Stimulated activated CD8-positive, alpha-beta memory T cell treated with anti-CD3 and anti-CD28 coated beads, Interleukin-12 subunit alpha, Interleukin-12 subunit beta, amount 100 ng/mL, for 24 hours (primary cell): Measurements from ENCODE around the gene KIAA0040.
A peak's percentile ranks its signal among the peaks of the same experiment; 100 is the strongest.

ENCODE experiments used
- DNase-seq: peaks from one replicate; pipeline ENCODE4 v3.0.0-alpha.2; 2020; ENCODE audit errors: extremely low read depth

Gene KIAA0040

DNA sequence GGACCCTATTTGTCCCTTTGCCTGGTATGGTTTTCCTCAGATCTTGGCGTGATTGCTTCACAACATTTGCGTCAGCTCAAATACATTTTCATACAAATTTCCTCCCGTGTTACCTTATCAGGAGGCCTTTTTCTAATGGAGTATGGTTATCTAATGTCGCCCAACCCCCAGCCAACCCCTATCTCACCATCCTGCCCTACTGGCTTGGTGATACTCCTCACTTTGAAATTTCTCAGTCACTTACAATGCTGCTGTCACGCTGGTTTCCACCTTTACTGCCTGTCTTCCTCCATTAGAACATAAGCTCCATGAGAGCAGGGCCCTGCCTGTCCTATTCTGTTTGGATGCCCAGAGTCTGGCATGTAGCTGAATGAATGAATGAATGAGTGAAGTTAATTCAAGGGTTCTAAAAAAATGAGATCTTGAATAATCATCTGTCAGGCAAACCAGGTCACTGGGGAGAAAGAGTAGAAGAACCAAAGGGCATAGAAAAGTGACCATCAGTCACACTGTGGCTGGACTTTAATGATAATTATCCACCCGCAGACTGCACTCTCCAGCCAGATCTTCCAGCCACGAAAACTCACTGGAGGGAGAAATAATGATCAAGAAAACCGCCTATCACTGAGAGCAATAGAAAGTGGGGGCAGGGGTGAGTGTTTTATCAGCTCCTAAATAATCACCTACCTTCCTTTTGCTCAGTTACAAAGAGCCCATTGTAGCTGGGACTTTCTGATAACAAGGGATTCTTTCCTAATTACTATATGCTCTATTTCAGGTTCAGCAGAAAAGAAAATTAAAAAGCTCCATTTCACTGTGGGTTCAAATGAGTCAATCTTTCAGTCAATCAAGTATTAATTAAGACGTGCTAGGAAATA, 21.3 kb downstream of the KIAA0040 start:
- no peak for DNase-seq

DNA sequence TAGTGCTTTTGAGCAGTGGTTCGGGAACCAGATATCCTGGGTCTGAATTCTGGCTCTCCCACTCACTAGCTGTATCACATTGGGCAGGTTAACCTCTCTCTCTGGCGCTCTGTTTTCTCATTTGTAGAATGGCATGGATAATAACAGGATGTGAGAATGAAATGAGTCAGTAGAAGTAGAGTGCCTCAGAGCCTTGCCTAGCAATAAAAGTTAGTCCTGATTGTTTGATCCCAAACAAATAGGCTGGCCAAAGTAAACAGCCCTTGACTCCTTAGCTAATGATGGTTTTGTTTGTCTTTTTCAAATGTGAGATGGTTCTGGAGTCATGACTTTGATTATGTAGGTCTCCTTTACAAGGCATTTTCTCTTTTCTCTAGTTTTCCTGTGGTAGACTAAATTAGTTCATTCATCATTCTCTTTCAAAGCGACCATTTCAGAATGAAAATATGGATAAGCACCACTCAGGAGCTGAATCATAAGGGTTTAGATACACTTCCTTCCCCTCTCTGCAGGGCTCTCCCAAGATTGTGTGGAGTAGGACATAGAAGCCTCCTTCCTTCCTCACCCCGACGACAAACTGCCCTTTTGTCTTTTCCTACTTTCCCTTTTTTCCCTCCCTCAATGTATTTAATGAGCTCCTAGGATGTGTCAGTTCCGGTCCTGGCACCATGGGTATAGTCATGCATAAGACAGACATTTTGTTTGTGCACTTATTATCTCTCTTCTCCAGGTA, 23.1 kb downstream of the KIAA0040 start:
- DNase-seq: no peak

DNA sequence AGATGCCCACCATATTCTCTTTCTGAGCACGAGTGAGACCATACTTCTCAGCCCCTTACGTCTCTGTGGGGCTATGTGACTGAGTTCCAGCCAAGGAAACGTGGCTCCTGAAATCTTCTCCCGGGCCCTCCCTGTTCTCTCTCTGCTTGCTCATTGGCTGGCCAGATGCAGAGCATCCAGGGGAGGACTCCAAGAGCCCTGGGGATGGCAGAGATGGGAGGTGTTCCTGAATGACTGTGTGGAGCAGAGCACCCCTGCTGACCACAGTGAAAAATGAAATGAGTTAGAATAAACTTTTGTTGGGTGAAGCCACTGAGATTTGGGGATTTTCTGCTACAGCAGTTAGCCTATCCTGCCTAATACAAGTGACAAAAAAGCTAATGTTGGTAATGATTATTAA, 23.8 kb downstream of the KIAA0040 start:
- no peak for DNase-seq

DNA sequence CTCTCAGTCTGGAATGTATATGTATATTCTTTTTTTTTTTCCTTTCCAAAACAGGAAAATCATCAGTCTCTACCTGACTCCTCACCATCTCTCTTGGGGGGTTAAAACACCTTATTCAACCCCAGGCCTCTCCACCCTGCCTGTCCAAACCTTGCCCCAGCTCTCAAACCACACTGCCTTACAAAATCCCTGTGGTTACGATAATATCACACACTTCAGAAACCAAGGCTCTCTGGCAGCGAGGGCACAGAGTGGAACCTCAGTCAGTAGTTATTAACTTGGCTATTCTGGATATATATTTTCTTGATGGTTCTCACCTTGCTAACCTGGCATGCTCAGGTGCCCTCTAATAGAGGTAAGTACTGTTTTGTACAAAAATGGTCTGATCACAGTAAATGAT, 24.7 kb downstream of the KIAA0040 start:
- DNase-seq: no peak

DNA sequence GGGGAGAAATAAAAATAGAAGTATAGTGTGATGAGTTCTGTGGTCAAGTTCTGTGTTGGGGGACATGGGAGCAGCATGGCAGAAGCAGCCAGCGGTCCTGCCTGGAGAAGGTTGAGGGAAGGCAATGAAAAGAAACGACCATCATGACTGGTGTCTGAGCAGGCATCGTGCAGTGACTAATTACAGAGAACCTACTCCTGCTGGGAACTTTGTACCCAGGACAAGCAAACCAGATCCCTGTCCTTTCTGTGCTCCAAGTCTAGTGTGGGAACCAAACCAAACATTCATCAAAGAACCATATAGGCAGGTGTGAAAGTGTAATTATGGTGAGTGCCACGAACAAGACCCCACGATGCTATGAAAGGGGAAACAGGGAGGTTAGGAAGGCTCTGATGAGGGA, 25.8 kb downstream of the KIAA0040 start:
- no peak for DNase-seq

DNA sequence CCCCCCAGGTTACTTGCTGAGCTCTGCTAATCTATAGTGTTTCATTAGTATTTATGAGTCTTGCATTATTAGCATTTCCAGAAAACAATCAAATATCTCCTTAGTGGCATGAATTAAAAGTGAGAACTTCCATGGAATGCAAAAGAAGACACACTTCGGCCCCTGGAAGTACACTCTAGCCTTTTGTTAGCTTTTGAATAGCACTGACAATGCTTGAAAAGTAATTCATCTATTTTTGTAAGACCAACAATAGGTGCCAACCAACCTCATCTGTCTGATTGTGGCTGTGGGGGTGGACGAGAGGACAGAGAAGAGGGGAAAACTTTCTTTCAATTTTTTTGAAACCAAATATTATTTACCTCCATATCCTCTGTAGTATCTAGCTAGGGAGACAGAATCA, 27.8 kb downstream of the KIAA0040 start:
- no peak for DNase-seq

DNA sequence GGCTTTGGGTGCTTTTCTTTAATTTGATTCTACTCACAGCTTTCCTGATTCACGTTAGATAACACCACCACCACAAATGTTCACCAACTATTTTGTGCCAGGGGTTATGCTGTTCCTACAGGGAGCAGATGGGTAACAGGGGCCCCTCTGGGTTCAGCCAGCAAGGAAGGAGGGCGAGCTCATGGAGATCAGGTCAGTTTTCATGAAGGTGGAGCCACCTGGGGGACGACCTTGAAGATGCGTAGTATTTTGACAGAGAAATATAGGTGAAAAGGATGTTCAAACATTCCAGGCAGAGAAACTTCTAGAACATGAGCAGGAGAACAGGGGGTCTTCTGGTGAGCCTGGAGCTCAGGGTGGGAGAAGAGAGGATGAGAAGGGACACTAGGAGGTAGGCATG, 28.9 kb downstream of the KIAA0040 start:
- DNase-seq: no peak

DNA sequence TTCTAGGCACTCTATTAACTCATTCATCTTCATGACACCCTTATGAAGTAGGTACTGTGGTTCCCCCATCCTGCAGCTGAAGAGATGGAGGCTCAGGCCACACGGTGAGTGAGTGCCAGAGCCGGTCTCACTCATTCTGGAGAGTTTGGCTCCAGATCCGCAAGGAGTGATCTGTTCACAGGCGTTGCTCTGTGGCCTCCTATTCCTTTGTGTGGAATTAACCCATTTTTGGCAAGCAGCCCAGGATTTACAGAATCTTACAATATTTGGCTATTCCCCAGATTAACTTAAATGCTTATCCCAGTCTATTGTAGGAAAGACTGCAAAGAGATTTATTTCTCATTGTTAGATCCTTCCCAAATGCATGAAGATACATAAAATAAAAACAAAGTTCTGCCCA, 29.6 kb downstream of the KIAA0040 start:
- no peak for DNase-seq

DNA sequence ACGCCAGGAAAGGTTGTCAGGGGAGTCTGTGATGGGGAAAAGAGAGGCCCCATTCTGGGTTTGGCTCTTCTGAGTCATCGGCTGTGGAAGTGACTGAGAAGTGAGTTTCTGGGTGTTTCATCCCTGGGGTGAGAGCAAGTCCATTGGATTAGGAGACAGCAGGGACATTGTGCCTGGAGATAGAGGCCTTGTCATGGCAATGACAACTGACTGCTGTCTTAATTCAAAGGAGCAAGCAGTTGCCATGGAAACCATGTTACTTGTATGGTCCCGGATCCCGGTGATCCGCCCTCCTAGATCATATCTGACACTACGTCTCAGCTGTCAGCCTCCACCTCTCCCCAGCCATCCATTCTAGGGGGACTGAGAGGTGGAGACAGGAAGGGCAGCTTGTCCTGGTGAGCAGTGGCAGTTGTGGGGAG, 34.4 kb downstream of the KIAA0040 start:
- no peak for DNase-seq

DNA sequence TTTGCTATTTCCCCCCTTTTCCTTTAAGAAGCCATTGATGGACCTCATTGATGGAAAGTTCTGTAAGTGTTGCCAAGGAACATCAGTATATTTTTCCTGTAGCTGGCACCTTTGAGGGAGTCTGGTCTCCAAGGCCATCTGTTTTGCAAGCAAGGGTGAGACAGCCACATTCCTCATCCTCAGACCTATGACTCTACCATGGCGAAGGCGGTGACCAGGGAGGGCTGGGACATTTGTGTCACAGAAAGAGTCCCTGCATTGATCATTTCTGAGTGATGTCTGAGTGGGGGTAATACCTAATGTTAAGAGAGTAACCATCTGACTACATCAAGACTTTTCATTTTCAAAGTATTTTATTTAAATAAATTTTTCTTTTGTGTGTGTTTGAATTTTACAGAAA, 35.4 kb downstream of the KIAA0040 start:
- DNase-seq: no peak

DNA sequence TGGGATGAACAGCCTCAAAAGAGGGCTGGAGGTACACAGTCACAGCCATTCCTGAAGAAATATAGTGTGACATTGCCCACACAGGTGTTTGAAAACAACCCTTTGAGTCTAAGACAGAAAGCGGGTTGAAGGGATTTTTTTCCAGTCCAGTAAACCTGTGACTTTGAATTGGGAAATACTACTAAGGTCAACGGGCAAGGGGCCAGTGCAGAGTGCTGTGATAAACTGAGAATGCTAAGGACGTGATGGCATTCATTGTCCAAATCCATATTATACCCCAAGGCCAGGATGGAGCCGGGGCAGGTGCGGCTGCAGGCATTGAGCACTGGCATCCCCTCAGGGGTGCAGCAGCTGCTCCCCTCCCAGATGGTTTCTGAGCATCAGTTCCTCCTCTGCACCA, 36.6 kb downstream of the KIAA0040 start:
- no peak for DNase-seq

DNA sequence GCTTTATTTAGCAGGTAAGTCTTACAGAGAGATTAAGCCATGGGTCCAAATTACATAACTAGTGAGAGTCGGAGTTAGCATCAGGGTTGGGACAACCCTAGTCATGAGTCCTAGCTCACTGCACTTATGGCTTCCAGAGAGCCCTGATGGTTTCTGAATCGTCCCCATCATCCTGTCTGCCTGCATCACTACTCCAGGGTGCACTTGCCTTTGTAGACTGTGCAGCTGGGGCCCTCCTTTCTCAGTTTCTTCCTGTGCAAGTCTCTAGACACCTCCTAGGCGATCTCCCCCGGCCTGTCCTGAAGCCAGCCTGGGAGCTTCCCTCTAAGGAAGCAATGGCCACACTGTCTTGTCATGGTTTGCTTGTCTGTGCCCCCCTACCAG, 37.1 kb downstream of the KIAA0040 start:
- DNase-seq: no peak

DNA sequence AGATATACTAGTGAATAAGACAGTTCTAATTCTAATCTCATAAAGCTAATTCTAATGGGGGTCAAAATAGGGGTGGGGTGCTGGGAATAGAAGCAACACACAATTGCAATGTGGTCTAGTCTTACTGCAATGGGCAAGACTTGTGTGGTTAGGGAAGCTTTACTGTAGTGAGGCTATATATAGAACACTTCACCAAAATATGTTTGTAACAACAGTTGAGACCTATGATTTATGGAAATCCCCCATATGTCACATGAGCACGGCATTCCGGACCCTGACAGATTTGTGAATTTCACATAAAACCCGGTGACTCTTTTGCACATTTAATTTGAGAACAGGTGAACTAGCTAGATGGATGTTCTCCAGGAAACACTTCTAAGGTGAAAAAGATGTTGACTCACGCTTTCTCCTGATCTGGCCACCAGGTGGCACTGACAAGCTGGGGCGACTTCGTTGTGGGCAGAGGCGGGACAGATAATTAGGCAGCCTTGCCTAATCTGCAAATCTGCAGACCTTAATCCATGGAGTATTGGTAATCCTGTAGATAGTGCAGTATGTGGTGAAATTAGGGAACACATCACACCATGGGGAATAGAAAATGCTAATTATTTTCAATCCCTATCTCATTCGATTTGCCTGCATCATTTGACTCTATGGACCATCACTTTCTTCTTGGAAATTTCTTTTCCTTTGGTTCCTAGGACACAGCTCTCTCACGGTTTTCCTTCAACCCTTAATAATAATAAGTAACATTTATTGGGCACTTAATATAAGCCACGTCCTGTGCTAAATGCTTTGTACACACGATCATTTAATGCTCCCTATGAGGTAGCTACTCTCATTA, 37.7 kb downstream of the KIAA0040 start:
- peak; percentile 5 for DNase-seq

DNA sequence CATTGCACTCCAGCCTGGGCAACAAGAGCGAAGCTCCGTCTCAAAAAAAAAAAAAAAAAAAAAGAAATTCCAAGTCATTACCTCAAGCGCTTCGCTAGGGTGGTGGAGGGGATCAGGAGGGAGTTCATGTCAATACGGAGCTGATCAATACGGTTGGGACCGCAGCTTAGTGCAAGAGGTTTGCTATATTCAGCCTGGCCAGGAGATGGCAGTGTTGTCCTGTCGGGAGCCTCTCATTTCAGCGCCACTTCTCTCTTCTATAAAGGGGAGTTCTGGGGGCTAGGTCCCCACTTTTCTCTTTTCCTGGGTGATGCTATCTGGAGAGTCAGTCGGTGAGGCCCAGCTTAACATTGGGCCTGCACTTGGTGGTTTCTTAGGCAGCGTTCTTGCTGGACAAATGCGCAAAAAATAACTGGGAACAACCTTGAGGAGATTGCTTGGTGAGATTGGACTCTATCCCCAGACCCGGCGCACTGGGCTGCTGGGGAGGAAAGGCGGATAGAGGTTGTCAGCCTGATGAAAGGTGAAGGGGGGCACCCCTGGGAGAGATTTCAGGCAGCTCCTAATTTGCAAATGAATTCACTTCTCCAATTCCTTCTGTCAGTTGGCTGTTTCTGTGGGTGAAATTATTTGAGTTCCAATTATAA, 40.4 kb downstream of the KIAA0040 start:
- peak; percentile 28 for DNase-seq

DNA sequence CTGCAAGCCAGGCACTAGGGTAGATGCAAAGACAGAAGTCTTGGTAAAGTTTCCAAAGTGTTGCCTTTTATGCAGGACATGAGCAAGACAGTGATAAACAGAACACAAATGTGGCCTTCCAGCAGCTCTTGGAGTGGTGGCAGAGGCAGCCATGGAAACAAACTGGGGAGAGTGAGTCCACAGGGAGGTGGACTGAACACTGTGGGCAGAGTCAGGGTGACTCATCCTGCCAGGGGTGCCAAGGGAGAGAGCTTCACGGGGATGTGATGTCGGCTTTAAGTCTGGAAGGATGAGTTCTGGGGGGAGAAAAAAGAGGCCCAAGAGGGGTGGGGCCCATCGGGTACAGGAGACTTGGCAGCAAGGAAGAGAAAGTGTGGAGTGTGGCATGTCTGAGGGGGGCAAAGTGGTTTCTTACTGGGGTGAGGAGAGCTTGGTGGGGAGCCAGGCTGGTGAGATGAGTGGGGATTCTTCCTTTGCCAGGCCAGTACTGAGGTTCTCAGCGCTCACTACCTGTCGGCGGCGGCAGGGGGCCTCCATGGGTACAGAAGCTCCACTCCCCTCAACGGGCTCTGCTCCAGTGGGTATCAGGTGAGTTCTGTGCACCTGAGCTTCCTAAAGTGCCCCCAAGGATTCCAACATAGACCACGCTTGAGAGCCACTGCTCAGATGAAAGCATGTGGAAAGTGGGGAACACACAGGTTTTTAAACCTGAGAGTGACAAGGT, 41.8 kb downstream of the KIAA0040 start:
- DNase-seq: no peak

DNA sequence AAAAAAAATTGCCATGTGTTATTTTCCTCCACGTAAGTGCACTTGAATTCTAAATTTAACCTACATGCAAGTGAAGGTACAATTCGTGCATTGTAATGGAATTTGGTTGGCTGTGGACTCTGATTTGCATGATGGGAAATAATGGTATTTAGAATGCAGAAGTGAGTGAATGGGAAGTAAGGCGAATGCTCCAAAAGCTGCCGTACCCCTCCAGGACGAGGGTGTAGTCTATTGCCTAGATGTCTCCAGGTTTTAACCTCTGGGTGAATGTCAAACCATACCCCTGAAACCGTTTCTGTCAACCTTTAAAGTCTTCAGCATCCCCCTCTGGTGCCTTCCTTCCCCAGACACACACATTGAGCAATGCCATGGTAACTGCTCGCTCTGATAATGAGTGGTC, 44.5 kb downstream of the KIAA0040 start:
- no peak for DNase-seq

DNA sequence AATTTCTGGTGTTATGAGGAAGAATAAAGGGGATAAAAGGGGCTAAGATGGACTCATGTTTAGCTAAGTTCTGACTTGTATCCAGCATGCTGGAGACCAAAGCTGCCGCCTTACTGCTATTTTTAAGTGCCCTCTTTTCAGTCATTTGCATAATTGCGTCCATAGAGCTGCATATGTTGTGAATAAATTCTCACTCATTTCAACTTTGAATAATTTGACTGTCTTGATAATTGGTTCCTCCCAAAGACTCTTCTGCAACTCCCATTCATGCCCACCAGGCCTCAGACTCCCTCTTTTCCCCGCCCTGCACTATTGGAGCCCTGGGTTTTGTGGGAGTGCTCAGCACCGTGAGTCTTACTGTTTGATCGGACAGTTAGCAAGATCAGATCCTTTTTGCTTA, 45.0 kb downstream of the KIAA0040 start:
- DNase-seq: no peak

DNA sequence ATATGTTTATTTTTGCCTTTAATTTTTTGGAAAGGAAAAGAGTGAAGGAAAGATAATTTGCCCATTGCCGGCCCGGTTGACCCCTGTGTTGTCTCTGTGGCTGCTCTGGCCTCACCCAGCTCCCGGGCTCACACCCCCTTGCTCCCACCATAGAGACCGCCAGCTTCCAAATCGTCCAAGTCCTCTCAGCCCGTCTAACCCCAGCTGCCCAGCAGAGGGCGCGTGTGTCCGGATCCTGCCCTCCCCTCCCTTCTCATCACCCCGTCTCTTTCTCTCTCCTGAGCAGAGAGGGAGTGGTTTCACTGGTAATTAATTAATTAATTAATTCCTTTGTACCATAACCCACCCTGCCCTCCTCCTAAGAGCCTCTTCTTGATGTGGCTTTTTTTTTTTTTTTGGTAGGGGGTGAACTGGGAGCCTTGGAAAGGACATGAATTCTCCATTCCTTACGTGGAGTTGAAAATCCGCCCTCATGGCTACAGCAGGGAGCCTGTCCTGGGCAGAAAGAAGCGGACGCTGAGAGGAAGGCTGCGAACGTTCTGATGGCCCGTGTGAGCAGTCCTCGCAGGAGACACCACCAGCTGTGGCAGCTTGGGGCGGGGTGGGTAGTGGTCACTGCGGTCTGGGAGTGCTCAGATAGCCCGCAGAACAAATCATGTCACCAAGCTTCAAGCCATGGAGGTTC, 45.9 kb downstream of the KIAA0040 start:
- peak; percentile 37 for DNase-seq

DNA sequence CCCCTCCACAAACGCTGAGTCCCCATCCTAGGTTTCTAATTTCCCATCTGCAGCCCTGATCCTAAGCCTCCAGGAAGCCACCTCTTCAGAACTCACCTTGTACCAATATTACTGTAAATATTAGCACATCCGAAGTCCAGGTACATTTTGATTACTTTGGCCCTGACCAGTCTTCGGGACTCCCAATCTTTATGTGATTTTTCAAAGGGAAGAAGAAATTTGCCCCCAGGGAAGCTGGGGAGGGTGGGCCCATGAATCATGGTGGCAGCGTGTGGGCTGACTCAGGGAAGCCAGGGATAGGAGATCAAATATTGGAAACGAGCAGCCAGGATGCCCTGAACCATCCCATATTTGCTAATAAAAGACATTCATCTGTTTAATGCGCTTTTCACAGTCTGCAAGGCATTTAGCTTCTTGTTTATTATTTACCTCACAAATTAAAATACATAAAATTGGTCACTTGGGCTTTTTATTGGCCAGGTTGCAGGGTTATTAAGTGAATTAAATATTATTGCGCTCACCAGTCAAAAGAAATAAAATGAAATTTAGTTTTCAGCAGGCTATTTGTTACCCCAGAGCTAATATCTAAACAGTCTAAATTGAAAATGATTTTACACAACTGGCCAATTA, 46.6 kb downstream of the KIAA0040 start:
- no peak for DNase-seq

DNA sequence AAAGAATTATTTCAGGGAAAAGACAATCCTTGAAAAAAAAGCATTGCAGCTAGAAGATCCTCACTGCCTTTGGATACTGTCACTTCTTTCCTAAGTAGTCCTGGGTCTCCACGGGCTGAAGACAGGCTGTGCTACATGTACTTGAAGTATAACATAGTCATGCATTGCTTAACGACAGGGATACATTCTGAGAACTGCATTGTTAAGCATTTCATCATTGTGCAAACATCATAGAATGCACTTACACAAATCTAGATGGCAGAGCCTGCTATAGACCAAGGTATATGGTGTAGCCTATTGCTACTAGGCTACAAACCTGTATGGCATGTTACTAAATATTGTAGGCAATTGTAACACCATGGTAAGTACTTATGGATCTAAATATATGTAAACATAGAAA, 54.0 kb downstream of the KIAA0040 start:
- DNase-seq: no peak
